Spleen (tissue), 11 donors: ENCODE measurements around the gene SETBP1. TPM values are rescaled to one million over a fixed set of nuclear protein-coding genes. Genes with fewer than 3 reads are reported as not detected.

ENCODE experiments used
- DNase-seq: peaks from one replicate; pipeline ENCODE4 v3.0.0-alpha.2; 2020
- H3K27ac ChIP-seq, 8 donors: fragments of 200-600 bp; sonication (generic) in 7 of 8; 1 replicate in 4 of 8; 2 replicates in 4 of 8; pipeline versions ENCODE4 v1.5.0 to v1.8.0; 2016 to 2021; ENCODE audit warnings: inconsistent platforms in 4 of 8, mild to moderate bottlenecking in 4 of 8, moderate library complexity in 1 of 8
- H3K27me3 ChIP-seq, 7 donors: fragments of 200-600 bp; sonication (generic) in 6 of 7; replicated peaks in 1 of 7; 1 replicate in 4 of 7; 2 replicates in 3 of 7; pipeline versions ENCODE4 v1.5.0 to v1.8.0; 2016 to 2021; ENCODE audit warnings: inconsistent platforms in 3 of 7, mild to moderate bottlenecking in 1 of 7
- H3K36me3 ChIP-seq, 6 donors: fragments of 200-600 bp; sonication (generic) in 5 of 6; 1 replicate in 4 of 6; 2 replicates in 2 of 6; pipeline versions ENCODE4 v1.5.0 to v1.8.0; 2016 to 2021; ENCODE audit warnings: inconsistent platforms in 2 of 6
- H3K4me1 ChIP-seq, 6 donors: fragments of 200-600 bp; sonication (generic) in 5 of 6; 1 replicate in 3 of 6; 2 replicates in 3 of 6; pipeline versions ENCODE4 v1.5.0 to v1.8.0; 2016 to 2021; ENCODE audit warnings: inconsistent platforms in 3 of 6
- H3K4me3 ChIP-seq, 8 donors: fragments of 200-600 bp; sonication (generic) in 7 of 8; 1 replicate in 4 of 8; 2 replicates in 4 of 8; pipeline versions ENCODE4 v1.5.0 to v1.8.0; 2016 to 2021; ENCODE audit warnings: inconsistent platforms in 4 of 8, mild to moderate bottlenecking in 4 of 8, moderate library complexity in 2 of 8
- H3K9me3 ChIP-seq, 8 donors: fragments of 200-600 bp; sonication (generic) in 7 of 8; 1 replicate in 4 of 8; 2 replicates in 4 of 8; pipeline versions ENCODE4 v1.5.0 to v1.8.0; 2016 to 2021; ENCODE audit warnings: inconsistent platforms in 4 of 8
- POLR2A ChIP-seq, 3 donors: fragments of 450-650 bp; IDR thresholded peaks; one replicate each; pipeline ENCODE4 v1.5.1; 2017; ENCODE audit warnings: antibody characterized with exemption in 3 of 3, mild to moderate bottlenecking in 1 of 3
- POLR2AphosphoS5 ChIP-seq, 3 donors: sonication (generic); formaldehyde crosslinking; IDR thresholded peaks; one replicate each; pipeline ENCODE4 v1.5.1; 2017; ENCODE audit warnings: antibody characterized with exemption in 3 of 3
- WGBS, 5 donors: extraction: QIAGEN DNeasy Blood & Tissue Kit in 3 of 5; methylation state at CpG; one replicate each; pipeline versions ENCODE4 v1.1.5 to v1.1.7; 2013 to 2018; 5-methylcytosine and 5-hydroxymethylcytosine counted together
- intact Hi-C: fragments of 100-400 bp; cut with DNase I; formaldehyde crosslinking; loops from one replicate; pipeline ENCODE4 v1.15.0; 2023; ENCODE audit warnings: low total_unique reads
- polyA plus RNA-seq, 3 donors: library from polyadenylated mRNA; stranded (reverse); fragments of 200-250 nt; gene quantifications; one replicate each; pipeline ENCODE4 v1.2.1, GENCODE V29; 2013
- total RNA-seq, 7 donors: library from RNA; depleted of rRNA in 3 of 7; stranded (reverse); fragments of >200 nt in 3 of 7; fragmentation: NEBNext Ultra II Directional in 4 of 7; extraction: Animal tissue kit (Norgen Biotek cat#: 25700) in 4 of 7; gene quantifications; one replicate each; pipeline versions ENCODE4 v1.1.0 to v1.2.1, GENCODE V29; 2016 to 2021
- TF ChIP-seq, protein P1 (sequence below), 11 experiments: fragments of 200-600 bp in 7 of 11; fragments of 450-650 bp in 4 of 11; sonication (generic) in 4 of 11; IDR thresholded peaks in 8 of 11; conservative IDR thresholded peaks in 3 of 11; 1 replicate in 7 of 11; 2 replicates in 4 of 11; pipeline versions ENCODE4 v1.4.0 to v1.8.0; 2016 to 2021; ENCODE audit warnings: antibody characterized with exemption in 11 of 11, inconsistent platforms in 4 of 11, mild to moderate bottlenecking in 1 of 11
- donor health status: healthy with polysubstance abuse.
- donor health status: DM: no; HTN: no; CAD: no; lungs with moderate emphysema.
- donor health status: DM: no; HTN: no; CAD: no.
- donor health status: Bipolar disorder and iron deficiency.
- donor health status: healthy.
- donor health status: DM: no; HTN: no; CAD: no.
- donor health status: DM: yes; HTN: yes; CAD: no.

Gene SETBP1
- total and polyA plus RNA-seq, 10 donors = 2.0 to 50.7 (median 33.1) TPM

DNA sequence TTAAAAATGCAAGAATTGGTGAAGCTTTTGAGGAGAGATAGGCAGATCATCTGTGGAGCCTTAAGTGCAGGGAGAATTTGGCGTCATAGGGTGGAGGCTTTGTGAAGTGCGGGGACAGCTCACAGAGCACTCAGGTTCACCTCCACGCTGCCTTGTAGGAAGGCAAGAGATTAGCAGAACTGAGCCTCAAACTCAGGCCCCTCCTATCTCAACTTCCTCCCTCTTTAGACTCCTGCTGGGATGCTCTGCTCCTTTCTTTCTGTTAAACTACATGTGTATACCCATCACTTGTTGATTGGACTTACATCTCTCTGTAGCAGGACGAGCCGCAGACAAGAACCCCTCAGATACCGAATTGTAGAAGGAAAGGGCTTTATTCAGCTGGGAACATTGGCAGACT, 422.2 kb downstream of the SETBP1 start:
- intact Hi-C loops = no loop called here
- no peaks in the 10 kb centered on the region for H3K27me3 ChIP-seq
- H3K27ac ChIP-seq = peak overlapping the region in 7 of 8 donors; percentile 22 to 85 (median 66)
- DNase-seq = no peak
- no peak for TF ChIP-seq POLR2A (IDR thresholded peaks at IDR 0.05)
- TF ChIP-seq, protein P1, sequence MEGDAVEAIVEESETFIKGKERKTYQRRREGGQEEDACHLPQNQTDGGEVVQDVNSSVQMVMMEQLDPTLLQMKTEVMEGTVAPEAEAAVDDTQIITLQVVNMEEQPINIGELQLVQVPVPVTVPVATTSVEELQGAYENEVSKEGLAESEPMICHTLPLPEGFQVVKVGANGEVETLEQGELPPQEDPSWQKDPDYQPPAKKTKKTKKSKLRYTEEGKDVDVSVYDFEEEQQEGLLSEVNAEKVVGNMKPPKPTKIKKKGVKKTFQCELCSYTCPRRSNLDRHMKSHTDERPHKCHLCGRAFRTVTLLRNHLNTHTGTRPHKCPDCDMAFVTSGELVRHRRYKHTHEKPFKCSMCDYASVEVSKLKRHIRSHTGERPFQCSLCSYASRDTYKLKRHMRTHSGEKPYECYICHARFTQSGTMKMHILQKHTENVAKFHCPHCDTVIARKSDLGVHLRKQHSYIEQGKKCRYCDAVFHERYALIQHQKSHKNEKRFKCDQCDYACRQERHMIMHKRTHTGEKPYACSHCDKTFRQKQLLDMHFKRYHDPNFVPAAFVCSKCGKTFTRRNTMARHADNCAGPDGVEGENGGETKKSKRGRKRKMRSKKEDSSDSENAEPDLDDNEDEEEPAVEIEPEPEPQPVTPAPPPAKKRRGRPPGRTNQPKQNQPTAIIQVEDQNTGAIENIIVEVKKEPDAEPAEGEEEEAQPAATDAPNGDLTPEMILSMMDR (IDR thresholded peaks at IDR 0.05 in 8 of 11, conservative IDR thresholded peaks at IDR 0.05 in 3 of 11) = no peak
- TF ChIP-seq POLR2AphosphoS5 (IDR thresholded peaks at IDR 0.05) = no peak
- peaks cover 17 to 71% (median 56%) of the 10 kb centered on the region in 6 donors for H3K4me1 ChIP-seq
- H3K4me3 ChIP-seq = no peak overlapping the region
- no peaks in the 10 kb centered on the region for H3K9me3 ChIP-seq
- H3K36me3 ChIP-seq = no peaks in the 10 kb centered on the region
- 69 to 77% (median 75%) methylated on average over 6 of the region's 6 CpGs for WGBS, 5 donors

DNA sequence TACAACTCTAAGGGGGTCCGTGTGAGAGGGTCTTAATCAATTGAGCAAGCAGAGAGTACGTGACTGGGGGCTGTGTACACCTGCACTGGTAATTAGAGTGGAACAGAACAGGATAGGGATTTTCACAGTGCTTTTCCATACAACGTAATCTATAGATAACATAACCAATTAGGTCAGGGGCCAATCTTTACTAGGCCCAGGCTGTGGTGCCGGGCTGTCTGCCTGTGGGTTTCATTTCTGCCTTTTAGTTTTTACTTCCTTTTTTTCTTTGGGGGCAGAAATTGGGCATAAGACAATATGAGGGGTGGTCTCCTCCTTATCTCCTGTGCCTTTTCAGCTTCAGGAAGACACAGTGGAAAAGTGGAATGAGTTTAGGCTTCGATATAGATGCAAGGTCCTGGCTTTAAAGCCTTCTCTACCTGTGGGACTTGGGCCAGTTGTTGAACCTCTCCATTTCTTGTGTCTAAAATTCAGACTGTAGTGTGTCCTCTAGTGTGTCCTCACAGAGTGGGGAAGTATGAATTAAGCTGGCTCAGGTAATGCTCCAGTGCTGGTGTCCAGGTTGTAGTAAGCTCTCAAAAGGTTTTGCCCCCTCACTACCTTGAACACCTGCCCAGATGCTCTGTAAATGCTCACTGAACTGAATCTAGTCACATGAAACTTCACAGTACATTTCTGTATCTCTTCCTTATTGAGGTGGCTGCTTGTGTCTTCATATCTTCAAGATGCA, 422.8 kb downstream of the SETBP1 start:
- Histone ChIP-seq H3K4me3 (no peak overlapping the region), H3K4me1 (peaks cover 17 to 71% (median 56%) of the 10 kb centered on the region in 6 donors), H3K9me3 (no peaks in the 10 kb centered on the region), H3K36me3 (no peaks in the 10 kb centered on the region), H3K27me3 (no peaks in the 10 kb centered on the region), H3K27ac (peak overlapping the region; percentile 21 to 85 (median 65))
- 43 to 64% (median 55%) methylated on average over 5 of the region's 5 CpGs for WGBS, 5 donors
- peak; percentile 78 for DNase-seq
- intact Hi-C loops = no loop called here
- TF ChIP-seq POLR2AphosphoS5 (IDR thresholded peaks at IDR 0.05) (peak in 1 of 3 donors; percentile 31), POLR2A (IDR thresholded peaks at IDR 0.05) (no peak)
- TF ChIP-seq, protein P1 (IDR thresholded peaks at IDR 0.05 in 8 of 11, conservative IDR thresholded peaks at IDR 0.05 in 3 of 11) = no peak

DNA sequence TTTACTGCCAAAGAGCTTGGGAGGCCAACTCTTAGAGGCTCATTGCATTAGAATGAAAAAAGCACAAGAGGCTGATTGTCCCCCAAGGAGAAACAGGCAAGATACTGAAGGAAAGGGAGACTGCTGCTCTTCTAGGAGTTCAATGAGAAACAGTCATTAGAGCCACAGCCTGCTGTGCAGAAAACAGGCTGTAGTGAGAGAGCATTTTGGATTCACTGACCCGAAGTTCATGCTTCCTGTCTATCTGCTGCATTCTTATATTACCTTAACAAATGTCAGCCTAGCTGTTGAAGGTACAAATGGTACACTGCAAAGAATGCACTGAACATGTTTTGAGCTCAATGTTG, 423.3 kb downstream of the SETBP1 start:
- no peaks in the 10 kb centered on the region for H3K9me3 ChIP-seq
- no peak overlapping the region for H3K4me3 ChIP-seq
- 13 to 43% (median 34%) methylated on average over 1 of the region's 1 CpG for WGBS, 5 donors
- intact Hi-C loops = no loop called here
- TF ChIP-seq, protein P1 (IDR thresholded peaks at IDR 0.05 in 8 of 11, conservative IDR thresholded peaks at IDR 0.05 in 3 of 11) = no peak
- no peak for TF ChIP-seq POLR2A (IDR thresholded peaks at IDR 0.05)
- no peak for TF ChIP-seq POLR2AphosphoS5 (IDR thresholded peaks at IDR 0.05)
- peak overlapping the region in 7 of 8 donors; percentile 30 to 85 (median 66) for H3K27ac ChIP-seq
- no peaks in the 10 kb centered on the region for H3K36me3 ChIP-seq
- no peaks in the 10 kb centered on the region for H3K27me3 ChIP-seq
- no peak for DNase-seq
- H3K4me1 ChIP-seq = peaks cover 17 to 71% (median 56%) of the 10 kb centered on the region in 6 donors

DNA sequence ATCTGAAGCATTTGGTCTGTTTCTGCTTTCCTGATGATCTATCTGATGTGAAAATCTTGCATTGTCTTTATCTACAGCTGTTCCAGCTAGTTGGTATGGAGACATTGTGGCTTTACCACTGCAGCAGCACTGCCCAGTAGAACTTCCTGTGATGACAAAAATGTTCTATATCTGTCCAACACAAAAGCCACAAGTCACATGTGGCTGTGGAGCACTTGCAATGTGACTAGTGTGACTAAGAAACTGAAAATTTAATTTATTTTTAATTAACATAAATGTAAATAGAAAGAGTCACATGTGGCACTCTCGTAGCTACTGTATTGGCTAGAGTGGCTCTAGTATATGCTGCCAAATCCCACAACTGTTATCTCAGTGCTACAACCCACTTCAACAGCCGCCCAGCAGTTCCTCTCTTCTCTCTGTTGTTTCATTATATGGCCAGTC, 425.7 kb downstream of the SETBP1 start:
- Histone ChIP-seq H3K36me3 (no peaks in the 10 kb centered on the region), H3K27me3 (no peaks in the 10 kb centered on the region), H3K4me3 (no peak overlapping the region), H3K27ac (peak overlapping the region; percentile 32 to 85 (median 69)), H3K4me1 (peaks cover 17 to 62% (median 55%) of the 10 kb centered on the region in 6 donors), H3K9me3 (no peaks in the 10 kb centered on the region)
- DNase-seq = no peak
- TF ChIP-seq, protein P1 (IDR thresholded peaks at IDR 0.05 in 8 of 11, conservative IDR thresholded peaks at IDR 0.05 in 3 of 11) = no peak
- peak in 1 of 3 donors; percentile 58 for TF ChIP-seq POLR2A (IDR thresholded peaks at IDR 0.05)
- TF ChIP-seq POLR2AphosphoS5 (IDR thresholded peaks at IDR 0.05) = peak in 1 of 3 donors; percentile 80
- intact Hi-C loops = no loop called here
- WGBS, 5 donors = 17 to 35% (median 23%) methylated on average over 2 of the region's 2 CpGs
